Kidney (tissue), 14 donors: ENCODE results near the gene SMCO4. TPM values are rescaled to one million over a fixed set of nuclear protein-coding genes. Genes with fewer than 3 reads are reported as not detected.

ENCODE experiments used
- DNase-seq, 5 donors: peaks; one replicate each; pipeline ENCODE4 v3.0.0-alpha.2; 2013 to 2020
- FAIRE-seq: peaks from 2 replicates; lab custom pipeline; 2012; peaks lifted over from hg19 to GRCh38; lab: Jason Lieb, UNC
- H3K27ac ChIP-seq, 2 donors: one replicate each; pipeline ENCODE4 v1.7.0; 2013; ENCODE audit warnings: low read depth in 2 of 2, low read length in 2 of 2, inconsistent platforms in 1 of 2
- H3K27me3 ChIP-seq: one replicate; pipeline ENCODE4 v1.7.1; 2013; ENCODE audit warnings: low read length, inconsistent platforms; ENCODE audit not compliant: control insufficient read depth, insufficient read depth
- H3K36me3 ChIP-seq, 3 donors: one replicate each; pipeline versions ENCODE4 v1.7.0 to v1.7.1; 2013; ENCODE audit warnings: low read length in 3 of 3, control low read depth in 1 of 3, inconsistent platforms in 1 of 3; ENCODE audit not compliant: insufficient read depth in 3 of 3, control insufficient read depth in 2 of 3
- H3K4me1 ChIP-seq, 3 donors: one replicate each; pipeline versions ENCODE4 v1.7.0 to v1.7.1; 2013; ENCODE audit warnings: low read length in 3 of 3, inconsistent platforms in 1 of 3, low read depth in 1 of 3; ENCODE audit not compliant: control insufficient read depth in 2 of 3, insufficient read depth in 2 of 3
- H3K4me3 ChIP-seq, 3 donors: one replicate each; pipeline versions ENCODE4 v1.7.0 to v1.8.1; 2013; ENCODE audit warnings: low read length in 3 of 3, control low read depth in 1 of 3, inconsistent platforms in 1 of 3
- H3K9ac ChIP-seq, 3 donors: one replicate each; pipeline versions ENCODE4 v1.7.0 to v1.7.1; 2013; ENCODE audit warnings: low read length in 3 of 3, control low read depth in 1 of 3, inconsistent platforms in 1 of 3
- H3K9me3 ChIP-seq, 3 donors: one replicate each; pipeline versions ENCODE4 v1.7.0 to v1.7.1; 2013; ENCODE audit warnings: low read length in 3 of 3, control low read depth in 1 of 3, inconsistent platforms in 1 of 3; ENCODE audit not compliant: control insufficient read depth in 2 of 3, insufficient read depth in 1 of 3
- CTCF ChIP-seq: IDR thresholded peaks from 3 replicates; pipeline ENCODE4 v1.5.1; 2012; ENCODE audit warnings: mild to moderate bottlenecking, moderate library complexity, borderline replicate concordance; ENCODE audit not compliant: insufficient read depth; ENCODE audit errors: extremely low read depth
- intact Hi-C: fragments of 100-400 bp; cut with DNase I; formaldehyde crosslinking; loops from one replicate; pipeline ENCODE4 v1.11.1; 2022
- polyA plus RNA-seq: library from polyadenylated mRNA; stranded (reverse); fragments of 350-450 nt; fragmentation: Illumina TruSeq; extraction: RNeasy Lipid Tissue Mini Kit (QIAGEN cat#74804); gene quantifications from one replicate; pipeline ENCODE4 v1.2.3, GENCODE V29; 2014; ENCODE audit warnings: low read depth, low replicate concordance; ENCODE audit not compliant: insufficient read depth
- total RNA-seq: library from RNA; stranded (reverse); fragmentation: NEBNext Ultra II Directional; extraction: Animal tissue kit (Norgen Biotek cat#: 25700); gene quantifications from one replicate; pipeline ENCODE4 v1.2.1, GENCODE V29; 2021
- donor health status: control.
- donor health status: control.
- donor health status: control.
- donor health status: control.
- donor health status: control.
- donor health status: DM: yes; HTN: yes; CAD: no.
- donor health status: Normal renal cell carcinoma (clear cell type).

Gene SMCO4
- total and polyA plus RNA-seq, 2 donors from 2014 or later, result 33.0 to 102 TPM

- DNase-seq (no peak), FAIRE-seq (no peak)
- no peaks in the 10 kb centered on the region for H3K9me3 ChIP-seq
- peaks cover 2 to 37% (median 20%) of the 10 kb centered on the region in 3 donors for H3K4me1 ChIP-seq
- H3K4me3 ChIP-seq, result no peak overlapping the region
- no peaks in the 10 kb centered on the region for H3K36me3 ChIP-seq
- H3K27ac ChIP-seq, result no peak overlapping the region
- TF ChIP-seq CTCF, result no peak
- intact Hi-C loops, result no loop called here
- H3K27me3 ChIP-seq, result no peaks in the 10 kb centered on the region
- no peak overlapping the region for H3K9ac ChIP-seq
These were observed 45.6 kb downstream of the SMCO4 start for GRCh38 chr11:93497596-93497995.

- H3K36me3 ChIP-seq, result no peaks in the 10 kb centered on the region
These were observed 48.8 kb downstream of the SMCO4 start for GRCh38 chr11:93494357-93494756.

GRCh38 chr11:93493252-93493897 is 49.8 kb downstream of the SMCO4 start:
- H3K4me3 ChIP-seq, result no peak overlapping the region
- H3K4me1 ChIP-seq, result peaks cover 2 to 24% (median 16%) of the 10 kb centered on the region in 3 donors
- intact Hi-C loops, result no loop called here
- H3K36me3 ChIP-seq, result no peaks in the 10 kb centered on the region
- H3K9ac ChIP-seq, result no peak overlapping the region
- H3K9me3 ChIP-seq, result no peaks in the 10 kb centered on the region
- no peaks in the 10 kb centered on the region for H3K27me3 ChIP-seq
- FAIRE-seq (no peak), DNase-seq (peak in 1 of 5 donors; percentile 48)
- peak overlapping the region in 1 of 2 donors; percentile 13 for H3K27ac ChIP-seq
- no peak for TF ChIP-seq CTCF

More at GRCh38 chr11:93494357-93494756, 48.8 kb downstream of the SMCO4 start:
- Histone ChIP-seq H3K9me3 (no peaks in the 10 kb centered on the region), H3K27me3 (no peaks in the 10 kb centered on the region), H3K27ac (no peak overlapping the region), H3K9ac (no peak overlapping the region), H3K4me3 (no peak overlapping the region), H3K4me1 (peaks cover 2 to 29% (median 20%) of the 10 kb centered on the region in 3 donors)
- DNase-seq (peak in 3 of 5 donors; percentile 40 to 75 (median 52)), FAIRE-seq (no peak)
- intact Hi-C loops, result no loop called here
- no peak for TF ChIP-seq CTCF
